GM12878 (cell line): ENCODE data around the gene KLHL30. TPM values are rescaled to one million over a fixed set of nuclear protein-coding genes. Genes with fewer than 3 reads are reported as not detected.

Experiments
- ATF2 ChIP-seq: IDR thresholded peaks from 2 replicates; pipeline ENCODE4 v1.6.1; 2012; ENCODE audit warnings: low read length, inconsistent platforms
- CBX3 ChIP-seq: fragments of 200-600 bp; sonication (generic); IDR thresholded peaks from 2 replicates; pipeline ENCODE4 v1.6.1; 2016; ENCODE audit warnings: low read depth, borderline replicate concordance
- CTCF ChIP-seq, 3 experiments: IDR thresholded peaks in 2 of 3; conservative IDR thresholded peaks in 1 of 3; 2 replicates each; pipeline ENCODE4 v1.5.1; 2011; ENCODE audit warnings: low read depth in 3 of 3, low read length in 3 of 3, mild to moderate bottlenecking in 3 of 3, control low read depth in 2 of 3, moderate library complexity in 2 of 3, inconsistent platforms in 1 of 3, mixed read lengths in 1 of 3; ENCODE audit not compliant: control insufficient read depth in 2 of 3, insufficient read depth in 1 of 3; ENCODE audit errors: extremely low read depth in 1 of 3
- EZH2 ChIP-seq: IDR thresholded peaks from 2 replicates; pipeline ENCODE4 v1.6.1; 2012; ENCODE audit warnings: low read depth, mild to moderate bottlenecking, control low read depth, inconsistent platforms, low read length, borderline replicate concordance; ENCODE audit not compliant: control insufficient read depth
- HDGF ChIP-seq: fragments of 450-650 bp; IDR thresholded peaks from 2 replicates; pipeline ENCODE4 v1.6.1; 2016; ENCODE audit warnings: antibody characterized with exemption
- MTA3 ChIP-seq: IDR thresholded peaks from 2 replicates; pipeline ENCODE4 v1.6.1; 2012; ENCODE audit warnings: low read length, inconsistent platforms, borderline replicate concordance
- NRF1 ChIP-seq: conservative IDR thresholded peaks from 2 replicates; pipeline ENCODE4 v1.6.1; 2011; ENCODE audit warnings: mild to moderate bottlenecking, low read depth, low read length, improper control_type of control experiment
- POLR2A ChIP-seq: IDR thresholded peaks from 2 replicates; pipeline ENCODE4 v1.6.1; 2011; ENCODE audit warnings: low read depth, mild to moderate bottlenecking, low read length
- SRF ChIP-seq, 2 experiments: IDR thresholded peaks; 2 replicates each; pipeline ENCODE4 v1.6.1; 2011; ENCODE audit warnings: low read depth in 2 of 2, low read length in 2 of 2, mild to moderate bottlenecking in 1 of 2, moderate library complexity in 1 of 2
- ZNF274 ChIP-seq: IDR thresholded peaks from one replicate; pipeline ENCODE4 v1.8.0; 2011; ENCODE audit not compliant: insufficient read length, insufficient read depth
- polyA plus RNA-seq, 11 experiments: library from polyadenylated mRNA; depleted of rRNA in 4 of 11; unstranded in 6 of 11; stranded (reverse) in 5 of 11; fragments of >200 nt; fragmentation: Nextera tagmentation in 4 of 11; fragmentation: Illumina TruSeq in 1 of 11; extraction: Ambion mirVana in 4 of 11; extraction: Trizol in 1 of 11; gene quantifications; 1 replicate in 1 of 11; 2 replicates in 10 of 11; pipeline versions ENCODE4 v1.2.1 to v1.2.3, GENCODE V29; 2011 to 2016; ENCODE audit warnings: inconsistent platforms in 2 of 11, missing spikeins in 2 of 11, low read depth in 1 of 11
- total RNA-seq, 4 experiments: library from RNA; depleted of rRNA in 3 of 4; stranded (reverse); fragments of >200 nt in 3 of 4; fragmentation: Illumina TruSeq in 1 of 4; extraction: Trizol in 1 of 4; gene quantifications; 2 replicates each; pipeline versions ENCODE4 v1.2.1 to v1.2.3, GENCODE V29; 2013 to 2021

KLHL30 gene
- total and polyA plus RNA-seq, 10 of the 15 experiments (the other 5 are each of a cell fraction or from before 2014, with no cell fraction given), result 0.03 TPM; not detected in 9

GRCh38 chr2:238165288-238165921, 26.9 kb downstream of the KLHL30 start (continued):
- TF ChIP-seq CTCF (IDR thresholded peaks at IDR 0.05 in 2 of 3, conservative IDR thresholded peaks at IDR 0.05 in 1 of 3; ENCODE audit: control insufficient read depth in 2 of 3, extremely low read depth in 1 of 3, insufficient read depth in 1 of 3, low read depth in 3 of 3, low read length in 3 of 3) (no peak), SRF (IDR thresholded peaks at IDR 0.05; ENCODE audit: low read depth in 2 of 2, low read length in 2 of 2) (no peak), EZH2 (no peak), ATF2 (no peak), MTA3 (no peak), POLR2A (no peak), ZNF274 (no peak), HDGF (no peak), CBX3 (no peak), NRF1 (no peak)
